H9 (cell line): ENCODE data around the gene KRTAP10-6. TPM values are rescaled to one million over a fixed set of nuclear protein-coding genes. Genes with fewer than 3 reads are reported as not detected.

Experiments
- DNase-seq: peaks from one replicate; pipeline ENCODE4 v3.0.0-alpha.2; 2017
- H2AFZ ChIP-seq: one replicate; pipeline ENCODE4 v1.6.1; 2013; ENCODE audit warnings: mild to moderate bottlenecking, low read length, control low read depth, moderate library complexity
- H2AK5ac ChIP-seq: 2 replicates; pipeline ENCODE4 v1.6.1; 2013; ENCODE audit warnings: low read length, control low read depth, mixed read lengths; ENCODE audit not compliant: insufficient read length
- H2BK120ac ChIP-seq: one replicate; pipeline ENCODE4 v1.6.1; 2013; ENCODE audit warnings: low read depth, mild to moderate bottlenecking, low read length, control low read depth, inconsistent platforms; ENCODE audit not compliant: poor library complexity, severe bottlenecking
- H2BK12ac ChIP-seq: 2 replicates; pipeline ENCODE4 v1.6.1; 2013; ENCODE audit warnings: low read length, control low read depth, mixed read lengths, low read depth; ENCODE audit not compliant: insufficient read length
- H2BK15ac ChIP-seq: 2 replicates; pipeline ENCODE4 v1.6.1; 2013; ENCODE audit warnings: low read depth, low read length, control low read depth
- H2BK20ac ChIP-seq: one replicate; pipeline ENCODE4 v1.6.1; 2013; ENCODE audit warnings: low read depth, mild to moderate bottlenecking, low read length, control low read depth, inconsistent platforms; ENCODE audit not compliant: poor library complexity, severe bottlenecking
- H2BK5ac ChIP-seq: 2 replicates; pipeline ENCODE4 v1.6.1; 2013; ENCODE audit warnings: low read length, control low read depth, mixed read lengths; ENCODE audit not compliant: insufficient read length
- H3K14ac ChIP-seq: 2 replicates; pipeline ENCODE4 v1.6.1; 2013; ENCODE audit warnings: low read length, control low read depth; ENCODE audit not compliant: insufficient read depth
- H3K18ac ChIP-seq: 2 replicates; pipeline ENCODE4 v1.6.1; 2013; ENCODE audit warnings: low read depth, mild to moderate bottlenecking, mixed read lengths, low read length, control low read depth; ENCODE audit not compliant: insufficient read length
- H3K23ac ChIP-seq: 2 replicates; pipeline ENCODE4 v1.6.1; 2013; ENCODE audit warnings: low read length, control low read depth, mixed read lengths, low read depth; ENCODE audit not compliant: insufficient read length
- H3K23me2 ChIP-seq: 2 replicates; pipeline ENCODE4 v1.6.1; 2013; ENCODE audit warnings: low read depth, mild to moderate bottlenecking, mixed read lengths, low read length, control low read depth; ENCODE audit not compliant: insufficient read length, poor library complexity, severe bottlenecking
- H3K27ac ChIP-seq: 2 replicates; pipeline ENCODE4 v1.5.1; 2013; ENCODE audit warnings: low read length, control low read depth, mixed read lengths, low read depth; ENCODE audit not compliant: insufficient read length
- H3K27me3 ChIP-seq: 2 replicates; pipeline ENCODE4 v1.6.1; 2013; ENCODE audit warnings: low read length, control low read depth, inconsistent platforms; ENCODE audit not compliant: insufficient read depth
- H3K4ac ChIP-seq: 2 replicates; pipeline ENCODE4 v1.6.1; 2013; ENCODE audit warnings: low read depth, mild to moderate bottlenecking, control low read depth, inconsistent platforms, low read length, moderate library complexity
- H3K4me1 ChIP-seq: 2 replicates; pipeline ENCODE4 v1.6.1; 2013; ENCODE audit warnings: low read length, control low read depth, inconsistent platforms; ENCODE audit not compliant: insufficient read depth
- H3K4me2 ChIP-seq: 2 replicates; pipeline ENCODE4 v1.6.1; 2013; ENCODE audit warnings: low read length, control low read depth, mixed read lengths; ENCODE audit not compliant: insufficient read length, insufficient read depth
- H3K56ac ChIP-seq: 2 replicates; pipeline ENCODE4 v1.6.1; 2013; ENCODE audit warnings: low read depth, mild to moderate bottlenecking, mixed read lengths, low read length, control low read depth; ENCODE audit not compliant: insufficient read length
- H3K79me1 ChIP-seq: 2 replicates; pipeline ENCODE4 v1.6.1; 2013; ENCODE audit warnings: low read depth, mild to moderate bottlenecking, moderate library complexity, low read length, control low read depth, inconsistent platforms; ENCODE audit not compliant: insufficient read depth, poor library complexity, severe bottlenecking
- H3K79me2 ChIP-seq: 2 replicates; pipeline ENCODE4 v1.6.1; 2013; ENCODE audit warnings: low read length, control low read depth, inconsistent platforms; ENCODE audit not compliant: insufficient read depth
- H3K9ac ChIP-seq: 2 replicates; pipeline ENCODE4 v1.6.1; 2013; ENCODE audit warnings: low read length, control low read depth, mixed read lengths; ENCODE audit not compliant: insufficient read length; ENCODE audit errors: extremely low read depth
- H3K9me3 ChIP-seq: one replicate; pipeline ENCODE4 v1.6.1; 2013; ENCODE audit warnings: low read depth, low read length, inconsistent platforms; ENCODE audit not compliant: control insufficient read depth
- H3T11ph ChIP-seq: one replicate; pipeline ENCODE4 v1.6.1; 2013; ENCODE audit warnings: mild to moderate bottlenecking, low read length, control low read depth, inconsistent platforms
- H4K20me1 ChIP-seq: one replicate; pipeline ENCODE4 v1.6.1; 2013; ENCODE audit not compliant: control insufficient read depth, insufficient read length, insufficient read depth
- H4K5ac ChIP-seq: 2 replicates; pipeline ENCODE4 v1.6.1; 2013; ENCODE audit warnings: low read depth, mild to moderate bottlenecking, mixed read lengths, low read length, control low read depth; ENCODE audit not compliant: insufficient read length
- H4K8ac ChIP-seq: replicated peaks from 2 replicates; pipeline ENCODE4 v1.6.1; 2013; ENCODE audit warnings: low read length, control low read depth, mixed read lengths, low read depth; ENCODE audit not compliant: insufficient read length
- H4K91ac ChIP-seq: 2 replicates; pipeline ENCODE4 v1.6.1; 2013; ENCODE audit warnings: low read depth, mild to moderate bottlenecking, moderate library complexity, mixed read lengths, low read length, control low read depth; ENCODE audit not compliant: insufficient read length
- H3K27ac Mint-ChIP-seq, 3 experiments: 2 replicates in 2 of 3; 3 replicates in 1 of 3; pipeline ENCODE4 v1.8.0; 2020 to 2021; ENCODE audit warnings: mixed read lengths in 3 of 3, mild to moderate bottlenecking in 1 of 3, moderate library complexity in 1 of 3
- H3K27me3 Mint-ChIP-seq: 2 replicates; pipeline ENCODE4 v1.8.0; 2021; ENCODE audit warnings: low read depth, mild to moderate bottlenecking, moderate library complexity, mixed read lengths
- H3K36me3 Mint-ChIP-seq, 3 experiments: 2 replicates in 2 of 3; 3 replicates in 1 of 3; pipeline ENCODE4 v1.8.0; 2020 to 2021; ENCODE audit warnings: low read depth in 3 of 3, mixed read lengths in 3 of 3; ENCODE audit not compliant: insufficient read depth in 1 of 3
- H3K4me1 Mint-ChIP-seq, 2 experiments: 2 replicates each; pipeline ENCODE4 v1.8.0; 2020; ENCODE audit warnings: mixed read lengths in 2 of 2
- H3K4me3 Mint-ChIP-seq, 2 experiments: 2 replicates in 1 of 2; 3 replicates in 1 of 2; pipeline ENCODE4 v1.8.0; 2020 to 2021; ENCODE audit warnings: mild to moderate bottlenecking in 2 of 2, mixed read lengths in 2 of 2, moderate library complexity in 1 of 2
- H3K9me3 Mint-ChIP-seq, 2 experiments: 2 replicates in 1 of 2; 3 replicates in 1 of 2; pipeline ENCODE4 v1.8.0; 2020; ENCODE audit warnings: mild to moderate bottlenecking in 2 of 2, mixed read lengths in 2 of 2, moderate library complexity in 1 of 2
- CTCF ChIP-seq: fragments of 200-600 bp; sonication (generic); conservative IDR thresholded peaks from 3 replicates; pipeline ENCODE4 v1.8.0; 2021; ENCODE audit warnings: antibody characterized with exemption, mild to moderate bottlenecking
- WGBS: extraction: QIAGEN DNeasy Blood & Tissue Kit; methylation state at CpG from one replicate; pipeline ENCODE4 v1.1.7; 2013; ENCODE audit warnings: missing lambda C conversion rate, low lambda C conversion rate, mixed read lengths; ENCODE audit not compliant: insufficient read length; ENCODE audit errors: extremely low coverage; 5-methylcytosine and 5-hydroxymethylcytosine counted together
- total RNA-seq: library from RNA; stranded (reverse); gene quantifications from 2 replicates; pipeline ENCODE4 v1.2.1, GENCODE V29; 2021

The KRTAP10-6 gene
- total RNA-seq, 1 experiment from 2014 or later = not detected

GRCh38 chr21:44630440-44630839, 38.1 kb upstream of the KRTAP10-6 start:
- peaks cover 14% of the 10 kb centered on the region for H3K27me3 Mint-ChIP-seq
- no peak overlapping the region for H3K23ac ChIP-seq
- H2BK20ac ChIP-seq = no peak overlapping the region
- no peaks in the 10 kb centered on the region for H3K79me1 ChIP-seq
- H2BK5ac ChIP-seq = no peak overlapping the region
- H4K20me1 ChIP-seq = no peaks in the 10 kb centered on the region
- H2AK5ac ChIP-seq = no peak overlapping the region
- no peak overlapping the region for H2AFZ ChIP-seq
- peaks cover 7 to 16% (median 11%) of the 10 kb centered on the region in 3 experiments; a peak in 6 of 7 replicates for H3K36me3 Mint-ChIP-seq
- no peaks in the 10 kb centered on the region for H3K79me2 ChIP-seq
- no peak overlapping the region for H4K91ac ChIP-seq
- H3K4me2 ChIP-seq = no peak overlapping the region
- no peaks in the 10 kb centered on the region for H3K23me2 ChIP-seq
- H2BK12ac ChIP-seq = no peak overlapping the region
- no peaks in the 10 kb centered on the region for H3K9me3 ChIP-seq
- H3K14ac ChIP-seq = no peak overlapping the region
- peaks cover 20 to 26% of the 10 kb centered on the region in 2 experiments for H3K9me3 Mint-ChIP-seq
- H3K27ac Mint-ChIP-seq = no peak overlapping the region
- no peak overlapping the region for H4K5ac ChIP-seq
- H3K4me1 ChIP-seq = no peaks in the 10 kb centered on the region
- H3K9ac ChIP-seq = no peak overlapping the region
- H3K27ac ChIP-seq = no peak overlapping the region
- H3K56ac ChIP-seq = no peak overlapping the region
- no CpG with 5 or more reads among the region's 2 CpGs for WGBS
- H3T11ph ChIP-seq = no peak overlapping the region
- no peak overlapping the region for H4K8ac ChIP-seq
- no peak overlapping the region for H3K18ac ChIP-seq
- no peaks in the 10 kb centered on the region for H3K27me3 ChIP-seq
- peaks cover 3 to 7% of the 10 kb centered on the region in 2 experiments; a peak in 2 of 4 replicates for H3K4me1 Mint-ChIP-seq
- no peak for DNase-seq
- H3K4ac ChIP-seq = no peak overlapping the region
- H2BK120ac ChIP-seq = no peak overlapping the region
- H3K4me3 Mint-ChIP-seq = no peak overlapping the region
- no peak for TF ChIP-seq CTCF
- H2BK15ac ChIP-seq = no peak overlapping the region
